Effector CD4-positive, alpha-beta T cell (primary cell): ENCODE data around the gene EIPR1.
A peak's percentile ranks its signal among the peaks of the same experiment; 100 is the strongest.

Experiments used
- DNase-seq: peaks from one replicate; pipeline ENCODE4 v3.0.0-alpha.2; 2020

EIPR1 gene

GRCh38 chr2:3264010-3264744, 113.4 kb downstream of the EIPR1 start:
- no peak for DNase-seq

DNA sequence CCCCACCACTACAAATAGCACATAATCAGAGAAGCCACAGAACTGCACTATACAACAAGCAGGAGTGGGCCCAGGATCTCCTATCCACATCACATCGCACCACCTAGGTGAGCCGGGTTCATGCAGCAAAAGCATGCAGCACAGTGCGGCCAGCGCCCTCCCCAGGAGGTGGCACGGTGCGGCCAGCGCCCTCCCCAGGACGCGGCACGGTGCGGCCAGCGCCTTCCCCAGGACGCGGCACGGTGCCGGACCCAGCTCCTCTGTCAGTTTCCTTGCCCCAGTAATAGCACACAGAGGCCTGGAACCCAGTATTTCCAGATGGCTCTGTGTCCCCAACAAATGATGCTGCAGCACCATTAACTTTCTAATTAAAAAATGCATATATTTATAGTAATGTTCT, 114.1 kb downstream of the EIPR1 start:
- DNase-seq = no peak

GRCh38 chr2:3262437-3263388, 114.9 kb downstream of the EIPR1 start:
- no peak for DNase-seq

- no peak for DNase-seq
These were observed 116.1 kb downstream of the EIPR1 start for GRCh38 chr2:3261511-3261910.

- DNase-seq = no peak
These were observed 116.7 kb downstream of the EIPR1 start for GRCh38 chr2:3260959-3261358.

GRCh38 chr2:3257826-3258225, 119.8 kb downstream of the EIPR1 start:
- no peak for DNase-seq

- DNase-seq = no peak
These were observed 120.5 kb downstream of the EIPR1 start for GRCh38 chr2:3257166-3257565.

DNA sequence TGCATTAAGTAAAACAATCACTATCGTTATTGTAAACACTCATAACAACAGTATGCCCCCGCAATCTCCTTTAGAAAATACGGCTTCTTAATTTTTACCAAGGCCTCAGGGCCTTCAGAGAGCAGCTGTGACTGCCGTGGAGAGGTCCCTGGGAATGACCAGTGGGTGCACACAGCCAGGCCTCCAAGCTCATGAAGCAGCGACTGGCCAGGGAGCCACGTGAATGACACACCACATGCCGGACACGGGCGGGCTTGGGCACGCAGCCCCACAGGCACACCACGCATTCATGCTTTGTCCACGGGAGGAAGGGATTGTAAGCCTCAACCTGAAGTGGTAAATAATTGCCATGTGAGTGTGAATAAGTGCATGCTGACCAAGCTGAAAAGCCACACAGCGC, 121.0 kb downstream of the EIPR1 start:
- no peak for DNase-seq

GRCh38 chr2:3256157-3256556, 121.5 kb downstream of the EIPR1 start:
- DNase-seq = no peak

DNA sequence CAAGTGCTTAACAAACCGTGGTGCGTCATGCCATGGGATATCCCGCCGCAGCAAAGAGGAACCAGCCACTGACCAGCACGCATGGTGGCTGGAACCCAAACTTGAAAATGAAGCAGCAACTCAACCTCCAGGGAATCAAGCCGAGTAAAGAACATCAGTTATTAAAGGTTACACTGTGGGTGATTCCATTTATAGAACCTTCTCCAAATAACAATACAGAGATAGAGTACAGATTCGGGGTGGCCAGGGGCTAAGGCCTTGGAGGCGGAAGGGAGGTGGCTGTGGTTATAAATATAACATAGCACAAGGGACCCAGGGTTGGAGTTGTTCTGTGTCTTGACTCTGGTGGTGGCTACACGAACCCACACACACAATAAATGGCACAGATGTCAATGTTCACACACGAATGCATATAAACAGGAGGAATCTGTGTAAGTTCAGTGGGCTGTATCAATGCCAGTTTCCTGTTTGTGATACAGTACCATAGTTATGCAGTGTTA, 123.1 kb downstream of the EIPR1 start:
- no peak for DNase-seq

DNA sequence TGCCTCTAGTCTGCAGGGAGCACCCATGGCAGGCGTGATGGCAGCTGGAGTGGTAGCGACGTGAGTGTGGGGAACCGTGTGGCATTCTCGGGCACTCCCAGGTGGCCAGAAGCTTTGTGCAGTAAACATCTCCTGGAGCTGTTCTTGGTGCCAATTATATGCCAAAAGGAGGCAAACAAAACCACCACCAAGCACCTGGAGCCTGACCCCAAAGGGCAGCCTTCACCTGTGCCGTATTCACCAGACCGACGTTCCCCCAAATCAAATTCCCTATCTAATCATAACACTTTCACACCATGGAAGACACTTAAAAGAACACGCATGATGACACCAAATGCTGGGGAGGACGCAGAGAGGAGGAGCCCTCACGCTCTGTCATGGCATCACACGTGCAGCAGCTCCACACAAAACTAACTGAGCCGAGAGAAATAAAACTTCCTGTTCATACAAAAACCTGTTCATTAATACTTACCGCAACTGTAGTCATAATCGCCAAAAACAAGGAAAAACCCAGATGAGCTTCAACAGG, 123.6 kb downstream of the EIPR1 start:
- DNase-seq = no peak

GRCh38 chr2:3251946-3252345, 125.7 kb downstream of the EIPR1 start:
- no peak for DNase-seq

- no peak for DNase-seq
These were observed 128.1 kb downstream of the EIPR1 start for GRCh38 chr2:3249476-3249962.

- DNase-seq = no peak
These were observed 128.7 kb downstream of the EIPR1 start for GRCh38 chr2:3248754-3249475.

DNA sequence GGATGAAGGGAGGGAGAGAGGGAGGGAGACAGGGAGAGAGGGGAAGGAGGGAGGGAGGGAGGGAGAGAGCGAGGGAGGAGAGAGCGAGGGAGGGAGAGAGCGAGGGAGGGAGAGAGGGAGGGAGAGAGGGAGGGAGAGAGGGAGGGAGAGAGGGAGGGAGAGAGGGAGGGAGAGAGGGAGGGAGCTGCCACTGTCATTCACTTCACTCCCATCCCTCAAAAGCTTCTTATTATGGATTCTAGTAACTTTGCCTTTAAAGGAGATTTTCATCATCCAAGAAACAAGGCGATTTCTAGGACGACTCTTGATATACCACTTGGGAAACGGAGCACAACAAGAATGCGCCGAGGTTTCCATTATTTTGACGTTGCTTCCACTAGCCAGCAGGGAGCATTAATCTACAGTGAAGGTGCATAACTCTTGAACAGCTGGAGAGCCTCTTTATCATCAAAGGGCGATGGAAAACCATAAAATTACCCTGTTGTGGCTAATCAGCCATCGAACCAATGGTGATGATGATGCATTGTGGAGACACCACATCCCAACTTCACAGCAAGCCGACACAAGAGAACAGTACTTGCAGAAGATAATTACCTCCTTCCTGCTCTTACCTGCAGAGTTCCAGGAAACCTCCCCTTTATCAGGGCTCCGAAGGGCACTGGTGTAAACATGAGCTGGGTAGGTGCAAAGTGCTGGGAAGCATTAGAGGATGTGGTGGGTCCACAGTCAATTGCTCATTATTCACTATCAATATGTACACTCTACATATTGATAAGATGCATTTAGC, 130.5 kb downstream of the EIPR1 start:
- no peak for DNase-seq

- DNase-seq = no peak
These were observed 131.2 kb downstream of the EIPR1 start for GRCh38 chr2:3246406-3246805.

DNA sequence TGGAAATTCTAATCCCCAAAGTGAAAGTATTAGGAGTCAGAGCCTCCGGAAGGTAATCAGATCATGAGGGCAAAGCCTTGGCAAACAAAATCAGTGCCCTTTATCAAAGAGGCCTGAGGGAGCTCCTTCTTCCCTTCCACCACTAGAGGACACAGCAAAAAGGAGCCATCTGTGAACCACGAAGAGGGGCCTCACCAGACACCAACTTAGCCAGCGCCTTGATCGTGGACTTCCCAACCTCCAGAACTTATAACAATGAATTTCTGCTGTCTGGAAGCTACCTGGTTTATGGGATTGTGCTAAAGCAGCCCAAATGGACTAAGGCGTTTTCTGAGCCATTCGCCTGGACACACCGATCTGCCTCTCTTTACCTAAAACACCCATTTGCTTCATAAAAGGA, 133.1 kb downstream of the EIPR1 start:
- DNase-seq = no peak

DNA sequence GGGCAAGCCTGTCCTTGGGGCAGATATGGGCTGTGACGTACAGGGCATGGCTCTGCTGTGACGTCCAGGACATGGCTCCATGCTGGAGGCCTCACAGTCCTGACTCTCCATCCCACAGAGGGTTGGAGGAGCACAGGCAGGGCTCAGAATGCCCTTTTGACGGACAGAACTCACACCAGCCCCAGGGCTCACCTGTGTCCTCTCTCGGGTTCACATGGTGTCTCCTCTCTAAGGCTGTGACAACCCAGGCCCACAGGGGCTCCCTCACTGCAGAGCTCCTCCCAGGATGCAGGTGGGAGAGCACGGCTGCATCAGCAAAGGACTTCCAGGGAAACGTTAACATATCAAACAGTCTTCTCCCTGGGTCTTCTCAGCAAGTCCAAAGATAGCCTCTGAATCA, 133.8 kb downstream of the EIPR1 start:
- no peak for DNase-seq

- peak; percentile 34 for DNase-seq
These were observed 134.8 kb downstream of the EIPR1 start for GRCh38 chr2:3242747-3243369.

DNA sequence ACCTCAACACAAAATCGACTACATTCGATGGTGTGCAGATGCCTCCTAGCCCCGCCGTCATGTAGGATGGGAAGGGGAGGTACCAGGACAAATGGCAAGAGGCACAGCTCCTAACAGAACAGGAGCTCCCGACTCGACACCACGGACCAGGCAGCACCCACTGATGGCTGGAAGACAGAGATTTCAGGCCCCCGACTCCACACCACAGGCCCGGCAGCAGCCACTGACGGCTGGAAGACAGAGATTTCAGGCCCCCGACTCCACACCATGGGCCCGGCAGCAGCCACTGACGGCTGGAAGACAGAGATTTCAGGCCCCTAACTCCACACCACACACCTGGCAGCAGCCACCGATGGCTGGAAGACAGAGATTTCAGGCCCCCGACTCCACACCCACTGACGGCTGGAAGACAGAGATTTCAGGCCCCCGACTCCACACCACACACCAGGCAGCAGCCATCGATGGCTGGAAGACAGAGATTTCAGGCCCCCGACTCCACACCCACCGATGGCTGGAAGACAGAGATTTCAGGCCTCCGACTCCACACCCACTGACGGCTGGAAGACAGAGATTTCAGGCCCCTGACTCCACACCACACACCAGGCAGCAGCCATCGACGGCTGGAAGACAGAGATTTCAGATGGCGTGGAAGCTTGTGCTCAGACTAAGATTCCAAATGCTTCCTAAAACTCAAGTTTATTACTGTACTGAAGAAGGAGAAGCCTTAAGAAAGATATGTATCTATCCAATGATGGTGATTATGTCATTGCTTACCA, 135.5 kb downstream of the EIPR1 start:
- no peak for DNase-seq
